NCI-H146 treated with DMSO at 0.1 percent for 48 hours (cell line): ENCODE data around the gene CNGB1.
"Not testable (repeated sequence)": the region's sequence is repeated elsewhere in the genome, so short reads cannot be mapped to it uniquely, and the experiment has no call there.

Source experiments
- DNase-seq: peaks from one replicate; lab custom pipeline; 2025; ENCODE audit not compliant: unreplicated experiment; lab: John Stamatoyannopoulos, UW

CNGB1 gene

DNA sequence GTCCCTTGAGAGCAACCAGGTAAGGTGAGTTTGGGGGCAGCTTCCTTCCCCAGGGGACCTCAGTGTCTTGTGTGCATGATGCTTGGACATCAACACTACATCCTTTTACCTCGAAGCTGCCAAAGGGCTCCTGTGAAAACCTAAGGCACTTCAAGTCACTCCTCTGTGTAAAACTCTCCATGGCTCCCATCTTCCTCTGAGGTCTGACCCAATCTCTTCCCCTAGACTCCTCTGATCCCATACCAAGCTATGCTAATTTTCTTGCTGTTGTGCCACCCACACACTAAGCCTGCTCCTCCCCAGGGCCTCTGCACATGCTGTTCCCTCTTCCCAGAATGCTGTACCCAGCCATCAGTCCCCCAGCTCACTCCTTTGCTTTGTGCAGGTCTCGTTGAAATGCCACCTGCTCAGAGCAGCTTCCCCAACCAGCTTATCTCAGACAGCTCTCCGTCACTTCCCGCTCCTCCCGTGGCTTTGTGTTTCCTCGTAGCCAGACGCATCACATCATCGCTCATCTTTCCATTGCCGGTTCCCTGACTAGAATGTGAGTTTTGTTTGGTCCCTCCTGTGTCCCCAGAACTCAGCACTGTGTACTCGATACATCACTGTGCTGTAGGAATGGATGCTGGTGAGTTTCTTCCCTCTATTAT, 78.4 kb downstream of the CNGB1 start:
- DNase-seq, result peak; percentile 1

GRCh38 chr16:57892041-57892440, 78.9 kb downstream of the CNGB1 start:
- no peak for DNase-seq

DNA sequence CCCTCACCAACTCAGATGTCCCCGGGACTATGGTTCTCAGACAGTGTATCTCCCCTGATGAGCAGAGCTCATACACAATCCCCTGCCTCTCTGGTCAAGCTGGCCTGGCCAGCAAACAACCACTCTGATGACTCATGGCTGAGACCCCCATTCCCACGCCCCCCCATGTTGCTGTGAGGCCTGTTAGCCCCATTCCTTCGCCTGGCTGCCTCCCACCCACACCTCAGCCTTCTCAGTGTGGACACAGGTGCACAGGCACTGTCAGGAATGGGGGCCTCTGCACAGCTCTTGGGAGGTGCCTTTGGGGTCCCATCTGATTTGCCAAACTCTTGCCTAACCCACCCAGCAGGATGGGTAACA, 80.2 kb downstream of the CNGB1 start:
- no peak for DNase-seq

DNA sequence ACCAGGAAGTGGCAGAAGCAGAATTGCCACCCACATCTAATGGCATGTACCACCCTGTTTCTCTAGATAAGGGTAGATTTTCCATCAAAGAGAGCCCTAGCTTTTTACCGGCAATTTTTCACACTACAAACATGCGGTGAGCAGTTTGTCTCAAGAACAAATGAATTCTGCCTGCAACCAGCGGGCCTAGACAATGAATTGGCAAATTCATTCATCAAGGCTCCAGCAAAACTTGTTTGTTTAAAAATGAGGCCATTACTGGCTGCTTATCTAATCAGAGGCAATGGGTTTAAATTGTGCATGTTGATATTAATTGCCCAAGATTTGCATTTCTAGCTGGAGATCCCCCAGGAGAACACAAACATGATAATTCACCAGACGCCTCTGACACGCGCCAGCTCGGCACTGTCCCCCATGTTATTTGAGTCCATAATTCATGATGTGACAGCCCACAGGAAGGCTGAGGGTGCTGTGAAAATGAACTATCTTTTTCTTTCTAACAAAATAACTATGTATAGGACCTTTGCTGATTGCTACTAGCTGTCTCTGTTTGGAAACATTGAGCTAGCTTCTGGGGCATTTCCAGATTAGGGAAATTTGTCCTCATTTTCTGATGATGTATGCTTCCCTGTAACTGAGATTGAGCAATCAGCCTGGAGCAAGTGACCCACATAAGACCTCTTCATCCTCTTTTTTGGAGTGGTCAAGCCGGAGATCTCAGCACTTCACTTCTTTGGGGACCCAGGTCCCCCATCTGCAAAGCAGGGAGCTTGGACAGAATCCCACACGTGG, 80.8 kb downstream of the CNGB1 start:
- DNase-seq, result no peak

DNA sequence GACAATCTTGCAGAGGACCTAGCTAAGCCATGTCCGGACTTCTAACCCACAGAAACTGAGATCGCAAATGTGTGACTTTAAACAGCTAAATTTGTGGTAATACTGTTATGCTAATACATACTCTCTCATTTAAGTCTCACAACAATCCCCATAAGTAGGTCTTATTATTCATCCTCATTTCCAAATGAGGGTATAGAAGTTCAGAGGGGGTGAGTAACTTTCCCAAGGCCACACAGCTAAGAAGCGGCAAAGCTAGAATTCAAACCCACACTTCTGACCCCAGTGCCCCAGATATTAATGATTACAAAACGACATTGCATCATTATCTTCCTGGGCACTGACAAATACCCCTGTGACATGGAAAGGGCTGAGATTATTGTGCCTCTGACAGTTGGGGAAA, 81.4 kb downstream of the CNGB1 start:
- DNase-seq, result no peak

DNA sequence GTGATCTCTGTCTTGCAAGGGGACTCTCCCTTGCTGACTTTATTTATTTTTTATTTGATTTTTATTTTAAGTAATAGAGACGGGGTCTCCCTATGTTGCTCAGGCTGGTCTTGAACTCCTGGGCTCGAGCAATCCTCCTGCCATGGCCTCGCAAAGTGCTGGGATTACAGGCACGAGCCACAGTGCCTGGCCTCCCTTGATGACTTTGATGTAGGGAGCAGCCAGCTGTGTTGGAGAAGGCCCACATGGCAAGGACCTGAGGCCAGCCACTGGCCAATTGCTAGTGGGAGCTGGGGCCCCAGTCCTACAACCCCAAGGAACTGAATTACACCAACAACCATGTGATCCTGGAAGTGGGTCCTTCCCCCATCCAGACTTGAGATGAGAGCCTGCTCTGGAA, 81.8 kb downstream of the CNGB1 start:
- no peak for DNase-seq

GRCh38 chr16:57888128-57888527, 82.8 kb downstream of the CNGB1 start:
- no peak for DNase-seq

- no peak for DNase-seq
These were observed 83.2 kb downstream of the CNGB1 start for GRCh38 chr16:57887711-57888110.

DNA sequence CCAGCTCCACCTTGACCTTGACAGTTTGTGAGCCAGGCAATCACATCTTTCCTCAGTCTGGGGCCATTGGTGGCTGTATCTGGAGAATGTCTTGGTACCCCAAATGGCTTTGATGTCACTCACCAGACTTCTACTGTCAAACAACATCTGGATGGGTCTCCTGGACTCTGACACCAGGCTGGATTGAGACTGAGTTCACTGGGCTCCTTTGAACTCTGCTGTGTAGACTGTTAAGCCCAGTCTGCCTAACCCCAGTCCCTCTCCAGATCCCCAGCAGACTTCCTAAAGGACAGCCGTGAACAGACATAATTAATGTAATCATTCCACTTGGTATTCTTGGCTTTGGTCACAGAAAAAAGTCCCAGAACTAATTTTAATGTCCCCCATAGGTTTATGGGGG, 84.5 kb downstream of the CNGB1 start:
- DNase-seq, result no peak

DNA sequence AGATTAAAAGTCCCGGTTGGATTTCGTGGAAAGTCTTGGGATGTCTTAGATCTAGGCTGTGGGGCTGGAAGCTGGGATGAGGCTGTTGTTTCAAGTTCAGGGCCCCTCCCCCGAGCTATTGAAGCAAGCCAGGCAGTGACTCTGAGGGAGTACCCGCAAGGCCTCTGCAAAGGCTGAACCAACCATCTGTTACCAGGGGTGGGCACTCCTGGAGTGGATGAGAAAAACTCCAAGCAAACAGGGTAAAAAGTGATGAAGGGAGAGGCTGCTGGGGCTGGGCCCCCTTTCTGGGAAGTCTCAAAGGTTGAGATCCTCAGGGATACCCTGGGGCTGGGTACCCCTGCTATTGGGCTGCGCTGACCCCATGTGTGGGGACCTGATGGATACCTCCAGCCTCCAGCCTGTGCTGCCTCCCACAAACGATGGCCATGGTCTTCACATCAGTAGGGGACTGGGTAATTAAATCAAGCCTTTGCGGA, 86.2 kb downstream of the CNGB1 start:
- DNase-seq, result no peak

DNA sequence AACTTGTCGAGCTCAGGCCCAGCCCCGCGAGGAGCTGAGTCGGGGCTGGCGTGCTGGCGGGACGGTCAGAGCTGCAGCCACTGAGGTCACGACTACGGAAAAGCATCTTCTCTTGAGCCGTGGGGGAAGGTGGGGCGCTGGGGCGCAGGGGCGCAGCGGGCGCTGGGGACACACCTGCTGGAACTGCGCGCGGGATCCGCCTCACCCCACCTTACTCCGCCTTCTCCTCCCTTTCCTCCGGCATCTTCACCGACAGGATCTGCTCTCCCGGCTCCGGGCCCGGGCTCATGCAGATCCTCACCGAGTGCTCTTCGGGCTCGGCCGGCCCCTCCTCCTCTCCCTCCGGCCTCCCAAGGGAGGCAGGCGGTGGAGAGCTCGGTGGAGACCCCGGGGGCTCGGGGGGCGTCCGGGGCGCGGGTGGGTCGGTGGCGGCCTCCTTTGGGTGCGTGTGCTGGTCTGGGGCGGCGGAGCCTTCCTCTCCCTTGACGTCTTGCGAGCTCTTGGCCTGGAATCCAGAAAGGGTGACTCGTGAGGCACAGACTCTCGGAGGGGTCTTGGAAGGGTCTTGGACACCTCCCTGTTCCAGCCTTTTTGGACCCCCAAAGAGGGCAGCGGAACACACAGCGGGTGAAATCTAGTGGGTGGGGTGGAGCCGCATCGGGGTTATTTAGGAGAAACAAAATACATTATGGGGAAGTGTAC, 86.8 kb downstream of the CNGB1 start:
- DNase-seq, result no peak

DNA sequence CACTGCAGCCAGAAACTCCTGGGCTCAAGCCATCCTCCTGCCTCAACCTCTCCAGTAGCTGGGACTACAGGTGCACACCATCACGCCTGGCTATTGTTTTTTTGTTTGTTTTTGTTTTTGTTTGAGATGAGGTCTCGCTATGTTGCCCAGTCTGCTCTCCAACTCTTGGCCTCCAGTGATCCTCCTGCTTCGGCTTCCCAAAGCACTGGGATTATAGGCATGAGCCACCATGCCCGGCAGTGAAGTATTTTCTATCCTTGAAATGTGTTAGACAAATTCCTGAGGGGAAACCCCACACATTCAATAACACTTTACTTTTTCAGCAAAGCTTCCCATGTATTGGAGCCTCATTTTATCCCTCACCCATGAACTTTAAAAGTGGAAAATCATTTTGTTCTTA, 87.4 kb downstream of the CNGB1 start:
- DNase-seq, result no peak

DNA sequence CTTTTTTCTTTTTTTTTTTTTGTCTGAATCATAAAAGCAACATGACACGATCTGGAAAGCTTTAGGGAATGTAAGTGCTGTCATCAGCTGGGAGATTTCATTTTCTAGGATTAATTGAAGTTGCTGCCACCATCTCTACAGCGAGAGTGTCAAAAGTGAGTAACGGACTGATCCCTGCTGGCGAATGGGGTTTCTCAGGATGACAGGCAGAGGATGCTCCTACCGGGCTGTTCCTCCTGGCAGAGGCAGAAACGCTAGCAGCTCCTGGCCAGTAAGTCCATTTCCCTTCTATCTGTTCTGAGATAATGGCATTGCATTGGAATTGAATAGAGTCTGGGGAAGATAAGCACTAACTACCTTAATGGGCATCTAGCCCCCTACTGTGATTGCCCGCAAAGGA, 88.1 kb downstream of the CNGB1 start:
- no peak for DNase-seq

GRCh38 chr16:57882206-57882605, 88.7 kb downstream of the CNGB1 start:
- no peak for DNase-seq

DNA sequence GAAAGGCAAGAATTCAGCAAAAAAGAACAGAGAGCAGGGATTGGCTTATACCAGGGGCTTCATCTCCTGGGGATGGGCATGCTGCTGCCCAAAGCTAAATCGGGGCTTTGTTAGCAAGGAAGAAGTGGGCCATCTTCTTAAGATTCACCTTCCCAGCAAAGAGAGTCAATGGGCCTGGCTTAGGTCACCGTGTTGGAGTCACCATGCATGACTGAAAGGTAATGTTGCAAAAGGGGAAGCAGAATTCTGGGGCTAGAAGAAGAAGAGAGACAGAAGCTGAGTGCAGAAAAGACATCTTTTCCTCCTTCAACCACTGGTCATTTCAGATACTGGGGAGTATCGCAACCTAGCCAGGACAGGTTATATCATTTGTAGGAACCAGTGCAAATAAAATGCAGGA, 92.3 kb downstream of the CNGB1 start:
- DNase-seq, result no peak

- no peak for DNase-seq
These were observed 94.7 kb downstream of the CNGB1 start for GRCh38 chr16:57876210-57876609.

DNA sequence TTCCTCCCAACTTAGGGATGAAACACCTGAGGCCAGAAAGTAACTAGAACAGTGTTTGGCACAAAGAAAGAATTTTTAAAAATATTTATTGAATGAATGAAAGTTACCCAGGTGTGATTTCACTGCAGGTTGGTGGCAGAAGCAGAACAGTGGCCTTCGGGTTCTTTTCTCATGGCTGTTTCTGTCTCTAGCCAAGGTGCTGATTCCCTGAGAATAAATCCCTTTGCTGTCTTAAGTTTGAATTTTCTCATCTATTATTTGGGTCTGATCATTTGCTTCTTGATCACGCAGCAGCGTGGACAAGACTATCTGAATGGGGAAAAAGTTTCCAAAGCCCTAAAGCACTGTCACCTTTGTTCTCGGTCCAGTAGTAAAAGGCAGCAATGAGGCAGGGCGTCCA, 95.6 kb downstream of the CNGB1 start:
- no peak for DNase-seq

DNA sequence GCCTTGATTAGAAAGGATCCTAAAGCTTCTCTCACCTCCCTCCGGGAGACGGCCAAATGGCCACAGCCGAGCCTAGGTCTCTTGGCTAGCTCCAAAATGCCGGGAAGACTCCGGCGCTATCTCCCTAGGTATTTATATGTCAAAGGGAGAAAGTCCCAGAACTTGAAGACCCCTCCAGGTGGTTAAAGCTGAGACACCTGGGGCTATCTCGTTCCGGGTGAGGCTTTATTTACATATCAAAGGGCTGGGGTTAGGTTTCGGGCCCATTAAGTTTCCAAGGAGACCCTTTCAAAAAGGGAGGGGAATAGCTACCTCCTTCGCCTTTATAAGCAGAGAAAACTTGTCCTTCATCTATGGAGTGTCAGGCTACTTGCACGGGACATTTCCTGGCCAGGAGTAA, 97.7 kb downstream of the CNGB1 start:
- peak; percentile 19 for DNase-seq

GRCh38 chr16:57872764-57873163, 98.2 kb downstream of the CNGB1 start:
- not testable (repeated sequence) for DNase-seq

DNA sequence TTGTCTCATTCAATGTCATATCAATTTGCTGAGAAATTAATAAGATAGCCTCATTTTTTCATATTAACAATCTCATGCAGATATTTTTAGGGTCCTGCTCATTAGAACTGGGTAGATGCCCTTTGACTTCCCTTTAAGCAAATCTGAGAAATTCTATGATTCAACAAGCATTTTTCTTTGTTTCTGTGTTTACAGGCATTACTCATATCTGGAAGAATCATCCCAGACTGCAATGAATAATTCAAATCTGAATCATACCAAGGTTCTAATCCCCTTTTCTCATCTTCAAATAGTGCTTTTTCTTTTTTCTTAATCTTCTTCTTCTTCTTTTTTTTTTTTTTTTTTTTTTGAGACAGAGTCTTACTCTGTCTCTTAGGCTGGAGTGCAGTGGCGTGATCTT, 99.5 kb downstream of the CNGB1 start:
- no peak for DNase-seq

GRCh38 chr16:57870753-57871454, 100.0 kb downstream of the CNGB1 start:
- no peak for DNase-seq
